ENCODE results near the gene ABTB2.

DNA sequence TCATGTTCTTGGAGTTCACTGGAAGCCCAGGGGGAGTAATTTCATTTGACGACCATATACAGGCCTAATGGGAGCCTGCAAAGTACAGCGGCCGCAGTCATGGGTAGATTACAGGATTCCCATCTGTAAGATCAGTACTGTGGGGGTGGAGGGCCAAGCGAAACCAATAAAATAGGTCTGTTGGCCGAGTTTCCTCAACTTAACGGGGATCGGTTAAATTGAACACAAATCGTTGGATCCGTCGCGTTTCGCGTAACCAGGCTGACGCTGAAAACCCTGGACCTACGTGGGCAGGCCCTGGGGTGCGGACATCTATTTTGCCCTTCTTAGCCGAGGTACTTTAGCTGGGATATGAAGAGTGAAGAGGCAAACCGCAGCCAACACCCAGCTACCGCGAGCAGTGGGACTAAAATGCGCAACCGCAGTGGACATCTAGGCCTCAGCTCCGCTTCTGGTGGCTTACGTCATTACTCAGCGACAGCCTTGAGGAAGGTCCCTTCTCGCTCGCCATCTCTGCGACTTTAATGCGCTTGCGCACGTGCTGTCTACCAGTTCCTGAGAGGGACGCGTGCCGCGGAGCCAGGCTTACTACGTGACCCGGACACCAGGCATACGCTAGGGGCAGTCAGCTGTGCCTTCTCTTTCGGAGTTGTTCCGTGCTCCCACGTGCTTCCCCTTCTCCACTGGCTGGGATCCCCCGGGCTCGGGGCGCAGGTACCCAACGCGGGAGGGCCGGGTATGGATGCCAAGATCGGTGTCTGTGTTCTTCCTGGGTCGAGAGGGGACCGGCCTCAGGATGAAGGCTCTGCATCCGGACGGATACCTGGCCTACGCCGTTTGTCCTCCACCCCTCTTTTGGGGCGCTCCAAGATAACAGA lies 252.5 kb downstream of the ABTB2 start, which contains the start of gene NAT10:
- TF ChIP-seq EZH2 (IDR thresholded peaks at IDR 0.05; ENCODE audit: low read depth, unreplicated experiment) (no peak), POLR2AphosphoS5 (IDR thresholded peaks at IDR 0.05; ENCODE audit: low read depth) (peak; percentile 93), NANOG (IDR thresholded peaks at IDR 0.05; ENCODE audit: borderline replicate concordance) (no peak), EZH2phosphoT487 (IDR thresholded peaks at IDR 0.05; ENCODE audit: unreplicated experiment) (no peak), STAT1 (IDR thresholded peaks at IDR 0.05; ENCODE audit: unreplicated experiment) (no peak)
- TF ChIP-seq, protein P1, sequence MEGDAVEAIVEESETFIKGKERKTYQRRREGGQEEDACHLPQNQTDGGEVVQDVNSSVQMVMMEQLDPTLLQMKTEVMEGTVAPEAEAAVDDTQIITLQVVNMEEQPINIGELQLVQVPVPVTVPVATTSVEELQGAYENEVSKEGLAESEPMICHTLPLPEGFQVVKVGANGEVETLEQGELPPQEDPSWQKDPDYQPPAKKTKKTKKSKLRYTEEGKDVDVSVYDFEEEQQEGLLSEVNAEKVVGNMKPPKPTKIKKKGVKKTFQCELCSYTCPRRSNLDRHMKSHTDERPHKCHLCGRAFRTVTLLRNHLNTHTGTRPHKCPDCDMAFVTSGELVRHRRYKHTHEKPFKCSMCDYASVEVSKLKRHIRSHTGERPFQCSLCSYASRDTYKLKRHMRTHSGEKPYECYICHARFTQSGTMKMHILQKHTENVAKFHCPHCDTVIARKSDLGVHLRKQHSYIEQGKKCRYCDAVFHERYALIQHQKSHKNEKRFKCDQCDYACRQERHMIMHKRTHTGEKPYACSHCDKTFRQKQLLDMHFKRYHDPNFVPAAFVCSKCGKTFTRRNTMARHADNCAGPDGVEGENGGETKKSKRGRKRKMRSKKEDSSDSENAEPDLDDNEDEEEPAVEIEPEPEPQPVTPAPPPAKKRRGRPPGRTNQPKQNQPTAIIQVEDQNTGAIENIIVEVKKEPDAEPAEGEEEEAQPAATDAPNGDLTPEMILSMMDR (conservative IDR thresholded peaks at IDR 0.05; ENCODE audit: low read depth in 2 of 2): no peak
- TF ChIP-seq, protein P2, sequence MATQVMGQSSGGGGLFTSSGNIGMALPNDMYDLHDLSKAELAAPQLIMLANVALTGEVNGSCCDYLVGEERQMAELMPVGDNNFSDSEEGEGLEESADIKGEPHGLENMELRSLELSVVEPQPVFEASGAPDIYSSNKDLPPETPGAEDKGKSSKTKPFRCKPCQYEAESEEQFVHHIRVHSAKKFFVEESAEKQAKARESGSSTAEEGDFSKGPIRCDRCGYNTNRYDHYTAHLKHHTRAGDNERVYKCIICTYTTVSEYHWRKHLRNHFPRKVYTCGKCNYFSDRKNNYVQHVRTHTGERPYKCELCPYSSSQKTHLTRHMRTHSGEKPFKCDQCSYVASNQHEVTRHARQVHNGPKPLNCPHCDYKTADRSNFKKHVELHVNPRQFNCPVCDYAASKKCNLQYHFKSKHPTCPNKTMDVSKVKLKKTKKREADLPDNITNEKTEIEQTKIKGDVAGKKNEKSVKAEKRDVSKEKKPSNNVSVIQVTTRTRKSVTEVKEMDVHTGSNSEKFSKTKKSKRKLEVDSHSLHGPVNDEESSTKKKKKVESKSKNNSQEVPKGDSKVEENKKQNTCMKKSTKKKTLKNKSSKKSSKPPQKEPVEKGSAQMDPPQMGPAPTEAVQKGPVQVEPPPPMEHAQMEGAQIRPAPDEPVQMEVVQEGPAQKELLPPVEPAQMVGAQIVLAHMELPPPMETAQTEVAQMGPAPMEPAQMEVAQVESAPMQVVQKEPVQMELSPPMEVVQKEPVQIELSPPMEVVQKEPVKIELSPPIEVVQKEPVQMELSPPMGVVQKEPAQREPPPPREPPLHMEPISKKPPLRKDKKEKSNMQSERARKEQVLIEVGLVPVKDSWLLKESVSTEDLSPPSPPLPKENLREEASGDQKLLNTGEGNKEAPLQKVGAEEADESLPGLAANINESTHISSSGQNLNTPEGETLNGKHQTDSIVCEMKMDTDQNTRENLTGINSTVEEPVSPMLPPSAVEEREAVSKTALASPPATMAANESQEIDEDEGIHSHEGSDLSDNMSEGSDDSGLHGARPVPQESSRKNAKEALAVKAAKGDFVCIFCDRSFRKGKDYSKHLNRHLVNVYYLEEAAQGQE (IDR thresholded peaks at IDR 0.05; ENCODE audit: unreplicated experiment): no peak

Data from GM23338 (cell line).